ENCODE data around the gene SPSB4. TPM values are rescaled to one million over a fixed set of nuclear protein-coding genes. Genes with fewer than 3 reads are reported as not detected.

SPSB4 gene
- total RNA-seq, 1 donor from 2014 or later: 3.8 TPM

GRCh38 chr3:141076036-141076773 lies 25.1 kb downstream of the SPSB4 start:
- no peak for DNase-seq

- DNase-seq: peak; percentile 61
These were observed 25.8 kb downstream of the SPSB4 start for GRCh38 chr3:141076797-141077571.

GRCh38 chr3:141077631-141078030 lies 26.5 kb downstream of the SPSB4 start:
- no peak for DNase-seq

GRCh38 chr3:141078200-141078599 lies 27.1 kb downstream of the SPSB4 start:
- no peak for DNase-seq

GRCh38 chr3:141080431-141080830 lies 29.3 kb downstream of the SPSB4 start:
- DNase-seq: no peak

- DNase-seq: no peak
These were observed 30.1 kb downstream of the SPSB4 start for GRCh38 chr3:141081141-141081795.

- no peak for DNase-seq
These were observed 30.9 kb downstream of the SPSB4 start for GRCh38 chr3:141082064-141082463.

- no peak for DNase-seq
These were observed 32.1 kb downstream of the SPSB4 start for GRCh38 chr3:141083226-141083625.

- peak; percentile 12 for DNase-seq
These were observed 32.9 kb downstream of the SPSB4 start for GRCh38 chr3:141083836-141084649.

- DNase-seq: no peak
These were observed 34.4 kb downstream of the SPSB4 start for GRCh38 chr3:141085343-141086070.

GRCh38 chr3:141086188-141086587 lies 35.0 kb downstream of the SPSB4 start:
- peak; percentile 13 for DNase-seq

GRCh38 chr3:141087076-141087777 lies 36.1 kb downstream of the SPSB4 start:
- DNase-seq: no peak

- DNase-seq: no peak
These were observed 36.6 kb downstream of the SPSB4 start for GRCh38 chr3:141087778-141088130.

GRCh38 chr3:141089339-141090152 lies 38.4 kb downstream of the SPSB4 start:
- DNase-seq: no peak

- DNase-seq: peak; percentile 64
These were observed 40.3 kb downstream of the SPSB4 start for GRCh38 chr3:141091426-141091825.

GRCh38 chr3:141092663-141093062 lies 41.5 kb downstream of the SPSB4 start:
- DNase-seq: no peak

GRCh38 chr3:141093397-141093796 lies 42.2 kb downstream of the SPSB4 start:
- DNase-seq: no peak

GRCh38 chr3:141093971-141094684 lies 43.0 kb downstream of the SPSB4 start:
- DNase-seq: no peak

GRCh38 chr3:141094790-141095545 lies 43.8 kb downstream of the SPSB4 start:
- DNase-seq: peak; percentile 93

All from skin of body (tissue), 2 donors.